Fibroblast of pulmonary artery (primary cell): ENCODE measurements around the gene UBL7.

Experiments used
- DNase-seq: peaks from one replicate; pipeline ENCODE4 v3.0.0-alpha.2; 2010; ENCODE audit warnings: low read depth
- H3K4me3 ChIP-seq: replicated peaks from 2 replicates; pipeline ENCODE4 v1.5.1; 2011; ENCODE audit warnings: low read depth, mild to moderate bottlenecking, control low read depth, low read length, moderate library complexity
- CTCF ChIP-seq: IDR thresholded peaks from 2 replicates; pipeline ENCODE4 v1.5.1; 2011; ENCODE audit warnings: mild to moderate bottlenecking, control low read depth, low read length, inconsistent platforms; ENCODE audit errors: missing control alignments

Gene UBL7

DNA sequence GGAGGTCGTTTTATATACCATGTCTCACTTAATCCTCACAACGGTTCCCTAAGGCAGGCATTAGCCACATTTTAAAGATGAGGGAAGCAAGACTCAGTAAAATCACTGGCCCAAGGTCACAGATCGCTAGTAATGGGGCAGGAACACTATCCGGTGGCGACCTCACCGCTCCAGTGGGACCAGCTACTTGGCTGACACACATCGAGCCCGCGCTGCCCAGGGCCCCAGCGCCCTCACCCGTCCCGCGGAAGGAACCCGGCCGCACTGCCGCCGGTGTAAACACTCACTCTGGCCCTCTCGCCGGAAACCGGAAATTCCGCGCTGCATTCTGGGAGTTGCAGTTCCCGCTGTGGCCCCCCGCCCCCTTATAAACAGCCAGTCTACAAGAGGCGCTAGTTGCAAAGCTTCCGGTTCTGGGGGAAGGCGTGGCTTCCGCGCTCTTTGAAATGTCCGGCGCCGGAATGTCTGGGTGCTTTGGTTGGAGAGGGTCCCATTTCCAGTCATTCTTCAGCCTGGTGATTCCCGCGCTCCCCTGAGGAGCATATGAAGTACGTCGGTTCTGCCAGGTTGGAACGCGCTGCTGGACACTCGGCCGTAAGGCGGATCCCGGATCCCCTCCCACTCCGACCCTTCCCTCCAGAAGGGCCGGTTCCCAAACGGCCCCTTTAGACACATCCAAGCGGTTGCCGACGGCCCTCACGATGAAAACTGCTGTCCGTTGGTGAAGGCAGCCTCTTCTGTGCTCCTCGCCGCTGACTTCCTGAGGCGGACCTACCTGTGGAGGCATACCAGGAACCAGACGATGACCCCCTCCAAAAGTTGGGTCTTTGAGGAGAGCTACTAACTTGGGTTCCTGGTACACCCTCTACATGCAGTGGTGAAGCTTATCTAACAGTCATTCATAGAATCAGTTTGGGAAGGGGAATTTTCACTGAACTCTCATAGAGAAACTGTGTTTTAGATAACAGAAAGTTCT lies at the start of gene UBL7:
Gene UBL7, minus strand, starts transcription at position 290 of the 976 bp plus-strand sequence. CDS start 2,293 bp downstream, outside the sequence.
- peak; percentile 3 for TF ChIP-seq CTCF
- peak; percentile 96 for DNase-seq
- peak within 1 kb of the TSS; percentile 94 for H3K4me3 ChIP-seq

DNA sequence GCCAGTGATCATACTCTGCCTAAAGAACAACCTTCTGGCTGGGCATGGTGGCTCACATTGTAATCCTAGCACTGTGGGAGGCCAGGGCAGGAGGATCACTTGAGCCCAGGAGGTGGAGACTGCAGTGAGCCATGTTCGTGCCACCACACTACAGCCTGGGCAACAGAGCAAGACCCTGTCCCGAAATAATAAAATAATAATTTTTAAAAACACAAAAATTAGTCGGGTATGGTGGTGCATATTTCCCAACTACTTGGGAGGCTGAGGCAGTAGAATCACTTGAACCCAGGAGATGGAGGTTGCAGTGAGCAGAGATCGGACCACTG lies 45.5 kb upstream of the UBL7 start:
- no peak overlapping the region for H3K4me3 ChIP-seq
- no peak for TF ChIP-seq CTCF

DNA sequence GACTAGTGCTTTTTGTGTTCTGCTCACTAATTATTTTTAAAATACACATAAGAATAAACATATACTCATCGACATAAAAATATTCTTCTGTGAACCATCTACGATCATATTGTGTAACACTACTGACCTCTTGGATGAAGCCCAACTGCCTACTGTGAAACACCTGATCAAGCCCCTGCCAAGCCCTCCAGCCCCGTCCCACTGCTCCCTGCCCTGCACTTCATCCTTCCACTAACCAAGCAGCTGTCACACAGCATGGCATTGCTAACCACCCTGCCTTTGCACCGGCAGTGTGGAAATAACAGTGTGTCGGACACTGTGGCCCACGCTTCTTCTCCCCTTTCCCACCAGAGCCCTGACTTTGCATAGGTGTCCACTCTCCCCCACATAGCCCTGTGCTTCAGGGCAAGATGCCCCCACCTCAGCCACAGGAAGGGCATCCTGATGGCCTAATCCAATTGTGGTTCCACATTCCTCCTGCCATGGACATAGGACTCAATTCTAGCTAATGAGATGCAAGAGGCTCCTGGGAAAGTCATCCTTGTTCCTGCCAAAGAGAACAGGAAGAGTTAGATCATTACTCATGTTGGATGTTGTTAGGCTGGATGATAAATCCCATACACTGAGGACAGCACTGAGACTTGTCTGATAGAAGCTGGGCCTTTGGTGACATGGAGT lies 45.0 kb upstream of the UBL7 start:
- DNase-seq, result peak; percentile 32
- TF ChIP-seq CTCF, result no peak
- no peak overlapping the region for H3K4me3 ChIP-seq

More for the DNA sequence above, 45.5 kb upstream of the UBL7 start:
- no peak for DNase-seq

DNA sequence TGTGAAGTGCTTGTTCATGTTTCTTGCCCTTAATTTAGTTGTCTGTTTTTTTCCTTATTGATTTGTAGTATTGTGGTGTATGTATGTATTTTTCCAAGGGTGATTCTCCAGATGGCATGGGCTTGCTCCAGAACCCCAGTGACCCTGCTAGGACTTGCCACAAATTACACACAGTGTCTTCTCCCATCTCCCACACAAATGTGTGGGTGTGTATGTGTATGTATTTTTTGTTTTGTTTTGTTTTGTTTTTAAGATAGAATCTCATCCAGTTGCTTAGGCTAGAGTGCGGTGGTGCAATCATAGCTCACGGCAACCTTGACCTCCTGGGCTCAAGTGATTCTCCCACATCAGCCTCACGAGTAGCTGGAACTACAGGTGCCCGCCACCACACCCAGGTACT lies 43.9 kb upstream of the UBL7 start:
- DNase-seq, result no peak
- TF ChIP-seq CTCF, result no peak

DNA sequence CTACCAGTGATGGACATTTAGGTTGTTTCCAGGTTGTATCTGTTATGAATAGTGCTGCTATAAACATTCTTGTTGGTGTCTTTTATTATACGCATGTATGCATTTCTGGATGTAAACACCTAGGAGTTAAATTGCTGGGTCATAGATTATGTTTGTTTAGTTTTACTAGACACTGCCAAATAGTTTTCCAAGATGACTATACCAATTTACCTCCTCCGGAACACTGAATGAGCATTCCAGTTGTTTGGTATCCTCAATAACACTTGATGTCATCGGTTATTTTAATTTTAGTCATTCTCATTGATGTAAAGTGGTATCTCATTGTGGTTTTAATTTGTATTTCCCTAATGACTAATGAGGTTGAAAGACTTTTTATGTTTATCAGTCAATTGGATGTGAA lies 43.5 kb upstream of the UBL7 start:
- DNase-seq, result no peak
- no peak for TF ChIP-seq CTCF
- no peak overlapping the region for H3K4me3 ChIP-seq

More for the DNA sequence above, 43.9 kb upstream of the UBL7 start:
- no peak overlapping the region for H3K4me3 ChIP-seq

- no peak for TF ChIP-seq CTCF
- no peak for DNase-seq
- no peak overlapping the region for H3K4me3 ChIP-seq
These were observed 41.3 kb upstream of the UBL7 start for GRCh38 chr15:74502301-74502700.
